AG04450 (cell line): Measurements from ENCODE around the gene MOBP. TPM values are rescaled to one million over a fixed set of nuclear protein-coding genes. Genes with fewer than 3 reads are reported as not detected.

ENCODE experiments used
- CTCF ChIA-PET: fragments of 300-600, 350-600 bp; formaldehyde crosslinking; extraction: SDS; loops from one replicate; lab custom pipeline; 2022; ENCODE audit warnings: antibody characterized with exemption, inconsistent platforms; lab: Charles Lee
- POLR2A ChIA-PET: fragments of 350-600 bp; formaldehyde crosslinking; extraction: SDS; loops from one replicate; lab custom pipeline; 2021; ENCODE audit warnings: antibody characterized with exemption, inconsistent platforms; lab: Yijun Ruan, JAX
- DNase-seq: peaks from one replicate; pipeline ENCODE4 v3.0.0-alpha.2; 2011; ENCODE audit warnings: low read depth, low spot score
- H3K27ac ChIP-seq: one replicate; pipeline ENCODE4 v1.5.1; 2012; ENCODE audit warnings: low read depth, low read length, control low read depth
- H3K27me3 ChIP-seq: one replicate; pipeline ENCODE4 v1.6.0; 2012; ENCODE audit warnings: low read length; ENCODE audit not compliant: control insufficient read depth, insufficient read depth
- H3K4me3 ChIP-seq: 2 replicates; pipeline ENCODE4 v1.5.1; 2011; ENCODE audit warnings: mild to moderate bottlenecking, low read depth, low read length, control low read depth
- H3K9me3 ChIP-seq: 2 replicates; pipeline ENCODE4 v1.5.1; 2012; ENCODE audit warnings: low read length; ENCODE audit not compliant: control insufficient read depth, insufficient read depth
- polyA plus RNA-seq: library from polyadenylated mRNA; depleted of rRNA; stranded (reverse); fragments of >200 nt; gene quantifications from 2 replicates; pipeline ENCODE4 v1.2.3, GENCODE V29; 2011
- TF ChIP-seq, protein P1 (sequence below): IDR thresholded peaks from 2 replicates; pipeline ENCODE4 v1.5.1; 2011; ENCODE audit warnings: low read depth, low read length, control low read depth, inconsistent platforms

MOBP gene
- polyA plus RNA-seq, 1 experiment, result not detected

DNA sequence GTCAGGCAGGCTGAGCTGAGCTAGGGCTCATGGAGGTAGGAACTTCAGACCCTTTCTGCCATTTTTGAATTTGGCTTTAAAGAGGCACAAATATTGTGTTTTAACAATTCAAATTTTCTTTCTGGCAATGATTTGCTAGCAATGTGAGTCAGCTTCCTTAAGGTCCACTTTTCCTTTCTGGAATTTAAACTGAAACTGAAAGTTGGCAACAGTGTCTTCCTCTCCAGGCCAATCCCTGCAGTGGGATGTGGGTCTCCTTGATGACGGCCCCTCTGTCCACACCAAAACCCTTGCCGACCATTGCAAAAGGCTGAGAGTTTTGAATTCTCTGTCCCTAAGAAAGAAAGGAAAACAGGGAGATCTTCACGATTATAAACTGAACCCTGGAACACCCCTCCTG lies 33.8 kb upstream of the MOBP start:
- peak; percentile 10 for DNase-seq
- TF ChIP-seq, protein P1, sequence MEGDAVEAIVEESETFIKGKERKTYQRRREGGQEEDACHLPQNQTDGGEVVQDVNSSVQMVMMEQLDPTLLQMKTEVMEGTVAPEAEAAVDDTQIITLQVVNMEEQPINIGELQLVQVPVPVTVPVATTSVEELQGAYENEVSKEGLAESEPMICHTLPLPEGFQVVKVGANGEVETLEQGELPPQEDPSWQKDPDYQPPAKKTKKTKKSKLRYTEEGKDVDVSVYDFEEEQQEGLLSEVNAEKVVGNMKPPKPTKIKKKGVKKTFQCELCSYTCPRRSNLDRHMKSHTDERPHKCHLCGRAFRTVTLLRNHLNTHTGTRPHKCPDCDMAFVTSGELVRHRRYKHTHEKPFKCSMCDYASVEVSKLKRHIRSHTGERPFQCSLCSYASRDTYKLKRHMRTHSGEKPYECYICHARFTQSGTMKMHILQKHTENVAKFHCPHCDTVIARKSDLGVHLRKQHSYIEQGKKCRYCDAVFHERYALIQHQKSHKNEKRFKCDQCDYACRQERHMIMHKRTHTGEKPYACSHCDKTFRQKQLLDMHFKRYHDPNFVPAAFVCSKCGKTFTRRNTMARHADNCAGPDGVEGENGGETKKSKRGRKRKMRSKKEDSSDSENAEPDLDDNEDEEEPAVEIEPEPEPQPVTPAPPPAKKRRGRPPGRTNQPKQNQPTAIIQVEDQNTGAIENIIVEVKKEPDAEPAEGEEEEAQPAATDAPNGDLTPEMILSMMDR, result no peak
- Histone ChIP-seq H3K27me3 (no peaks in the 10 kb centered on the region), H3K9me3 (no peaks in the 10 kb centered on the region; the same call in 1 of the 2 replicates), H3K4me3 (no peak overlapping the region), H3K27ac (peak overlapping the region; percentile 31)
- POLR2A ChIA-PET, result no interaction called here
- CTCF ChIA-PET, result interaction anchor here (3.0 kb wide), 1 partner anchor 14 kb away, joined by 20 read pairs; no protein-coding TSS in a partner anchor

- POLR2A ChIA-PET, result no interaction called here
- DNase-seq, result no peak
- H3K9me3 ChIP-seq, result no peaks in the 10 kb centered on the region
- H3K4me3 ChIP-seq, result no peak overlapping the region
- TF ChIP-seq, protein P1, result no peak
- H3K27me3 ChIP-seq, result no peaks in the 10 kb centered on the region
- CTCF ChIA-PET, result interaction anchor here (3.0 kb wide), 1 partner anchor 13 kb away, joined by 20 read pairs; no protein-coding TSS in a partner anchor
- H3K27ac ChIP-seq, result no peak overlapping the region
Measured at GRCh38 chr3:39434574-39434973, 32.9 kb upstream of the MOBP start.

- Histone ChIP-seq H3K4me3 (no peak overlapping the region), H3K9me3 (no peaks in the 10 kb centered on the region), H3K27me3 (no peaks in the 10 kb centered on the region), H3K27ac (no peak overlapping the region)
- DNase-seq, result no peak
- TF ChIP-seq, protein P1, result no peak
- ChIA-PET POLR2A (no interaction called here), CTCF (interaction anchor here (3.0 kb wide), 1 partner anchor 12 kb away, joined by 20 read pairs; no protein-coding TSS in a partner anchor)
Measured at GRCh38 chr3:39435006-39435748, 32.3 kb upstream of the MOBP start.

GRCh38 chr3:39438880-39439279 lies 28.6 kb upstream of the MOBP start:
- no peak for DNase-seq
- TF ChIP-seq, protein P1, result no peak
- no peaks in the 10 kb centered on the region for H3K9me3 ChIP-seq
- CTCF ChIA-PET, result interaction anchor here (1.5 kb wide), 1 partner anchor 9 kb away, joined by 4 read pairs; no protein-coding TSS in a partner anchor
- no peak overlapping the region for H3K27ac ChIP-seq
- POLR2A ChIA-PET, result no interaction called here
- H3K4me3 ChIP-seq, result no peak overlapping the region
- H3K27me3 ChIP-seq, result peaks cover 6% of the 10 kb centered on the region

DNA sequence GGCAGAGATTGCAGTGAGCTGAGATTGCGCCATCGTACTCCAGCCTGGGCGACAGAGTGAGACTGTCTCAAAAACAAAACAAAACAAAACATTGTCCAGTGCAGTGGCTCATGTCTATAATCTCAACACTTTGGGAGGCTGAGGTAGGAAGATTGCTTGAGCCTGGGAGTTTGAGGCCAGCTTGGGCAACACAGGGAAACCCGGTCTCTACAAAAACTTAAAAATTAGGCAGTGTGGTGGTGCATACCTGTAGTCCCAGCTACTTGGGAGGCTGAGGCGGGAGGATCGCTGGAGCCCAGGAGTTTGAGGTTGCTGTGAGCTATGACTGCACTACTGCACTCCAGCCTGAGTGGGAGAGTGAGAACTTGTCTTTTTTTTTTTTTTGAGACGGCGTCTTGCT lies 27.2 kb upstream of the MOBP start:
- TF ChIP-seq, protein P1, result no peak
- H3K27me3 ChIP-seq, result peaks cover 6% of the 10 kb centered on the region
- no peak overlapping the region for H3K27ac ChIP-seq
- ChIA-PET CTCF (interaction anchor here (1.1 kb wide), 1 partner anchor 738 kb away, joined by 3 read pairs; no protein-coding TSS in a partner anchor), POLR2A (no interaction called here)
- no peak overlapping the region for H3K4me3 ChIP-seq
- H3K9me3 ChIP-seq, result no peaks in the 10 kb centered on the region
- no peak for DNase-seq
